Endometrial microvascular endothelial cells (primary cell): ENCODE results near the gene RBM4. TPM values are rescaled to one million over a fixed set of nuclear protein-coding genes. Genes with fewer than 3 reads are reported as not detected.

Source experiments
- in situ Hi-C: cut with HindIII; loops from 2 replicates; pipeline ENCODE4 v1.10.0; 2017; ENCODE audit warnings: low sequenced_read_pairs, low pct_unique_long_range_greater_than_20kb; ENCODE audit errors: inconsistent ontology term
- total RNA-seq: library from RNA; depleted of rRNA; stranded (reverse); fragments of >200 nt; gene quantifications from one replicate; pipeline ENCODE4 v1.2.3, GENCODE V29; 2015; ENCODE audit errors: inconsistent ontology term

Gene RBM4
- total RNA-seq, 1 donor from 2014 or later: 135 TPM

DNA sequence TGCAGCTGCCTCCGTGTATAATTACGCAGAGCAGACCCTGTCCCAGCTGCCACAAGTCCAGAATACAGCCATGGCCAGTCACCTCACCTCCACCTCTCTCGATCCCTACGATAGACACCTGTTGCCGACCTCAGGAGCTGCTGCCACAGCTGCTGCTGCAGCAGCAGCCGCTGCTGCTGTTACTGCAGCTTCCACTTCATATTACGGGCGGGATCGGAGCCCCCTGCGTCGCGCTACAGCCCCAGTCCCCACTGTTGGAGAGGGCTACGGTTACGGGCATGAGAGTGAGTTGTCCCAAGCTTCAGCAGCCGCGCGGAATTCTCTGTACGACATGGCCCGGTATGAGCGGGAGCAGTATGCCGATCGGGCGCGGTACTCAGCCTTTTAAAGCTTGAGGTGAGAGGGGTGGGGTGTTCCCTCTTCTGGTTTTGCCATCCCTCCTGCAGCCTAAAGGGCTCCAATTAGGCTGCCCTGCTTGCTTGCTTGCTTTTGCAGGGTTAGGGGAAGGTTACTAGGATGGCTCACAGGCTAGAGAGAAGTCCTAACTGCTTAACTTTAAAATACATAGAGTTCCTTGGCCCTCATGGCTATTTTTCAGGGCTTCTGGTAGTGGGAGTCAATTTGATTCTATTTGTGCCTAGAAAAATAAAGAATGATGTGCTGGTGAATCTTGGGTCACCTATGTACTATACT is 5.4 kb downstream of the RBM4 start:
- in situ Hi-C loops: no loop called here

DNA sequence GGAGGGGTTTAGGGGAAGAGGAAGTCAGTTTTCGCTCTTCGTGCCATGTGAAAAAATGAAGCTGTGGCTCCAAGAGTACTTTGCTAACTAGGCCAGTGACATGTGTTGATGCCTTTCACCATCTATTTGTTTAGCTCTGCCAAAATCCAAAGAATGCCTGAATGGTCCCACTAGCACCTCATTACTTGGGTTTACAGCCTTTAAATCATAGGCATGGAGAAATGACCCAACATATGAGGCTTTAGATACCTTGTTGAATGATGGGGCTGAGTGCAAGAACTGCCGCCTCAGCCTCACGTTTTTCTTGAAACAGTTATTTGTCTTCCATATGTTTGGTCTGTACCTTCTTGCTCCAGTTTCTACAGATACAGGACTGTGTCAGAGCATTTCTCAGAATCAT is 8.3 kb downstream of the RBM4 start:
- in situ Hi-C loops: no loop called here

DNA sequence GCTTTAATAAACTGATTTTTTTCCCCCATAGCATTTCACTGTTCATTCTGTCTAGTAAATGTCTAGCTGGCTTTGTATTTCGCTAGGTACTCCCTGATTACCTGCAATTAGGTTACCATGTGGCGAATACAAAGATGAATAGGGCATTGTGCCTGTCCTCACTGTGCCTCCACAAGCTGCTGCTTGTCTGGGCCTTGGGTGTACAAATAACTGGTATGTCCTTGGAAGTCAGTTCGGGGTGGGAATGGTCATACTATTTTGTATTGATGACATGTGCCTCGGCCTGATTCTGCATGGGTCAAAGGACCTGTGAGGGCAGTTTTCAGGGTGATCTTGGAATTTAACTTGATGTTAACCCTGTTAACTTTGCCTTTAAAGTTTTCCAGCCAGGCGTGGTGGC is 11.4 kb downstream of the RBM4 start:
- in situ Hi-C loops: no loop called here

DNA sequence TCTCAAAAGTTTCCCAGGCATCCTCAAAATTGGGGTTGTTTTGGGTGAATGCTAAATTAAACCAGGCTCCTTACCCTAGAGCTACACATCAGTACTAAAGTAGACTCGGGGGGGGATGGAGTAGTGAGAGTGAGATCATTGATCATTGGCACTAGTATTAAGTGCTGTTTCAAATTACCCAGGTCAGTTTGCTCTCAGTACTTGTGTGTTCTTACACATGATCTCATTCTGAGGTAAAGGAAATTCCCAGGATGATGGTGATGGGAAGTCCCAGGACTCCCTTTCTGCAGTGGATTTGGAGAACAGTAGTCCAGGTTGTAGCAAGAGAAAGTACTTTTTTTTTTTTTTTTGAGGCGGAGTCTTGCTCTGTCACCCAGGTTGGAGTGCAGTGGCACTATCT is 12.5 kb downstream of the RBM4 start:
- in situ Hi-C loops: no loop called here

DNA sequence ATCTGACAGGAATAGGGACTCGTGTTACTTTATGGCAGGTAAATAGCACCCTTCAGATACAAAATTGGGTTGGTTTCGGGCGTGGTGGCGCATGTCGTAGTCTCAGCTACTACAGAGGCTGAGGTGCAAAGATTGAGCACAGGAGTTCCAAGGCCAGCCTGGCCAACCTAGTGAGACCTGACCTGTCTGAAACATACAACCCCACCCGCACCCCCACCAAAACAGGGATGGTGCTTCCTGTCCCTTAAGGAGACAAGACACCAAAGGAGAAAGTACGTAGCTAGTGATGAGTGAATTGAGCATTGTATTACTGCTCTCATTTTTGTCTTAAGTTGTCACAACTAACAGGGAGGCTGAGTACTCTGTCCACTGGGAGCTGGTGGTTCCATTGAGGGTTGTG is 14.1 kb downstream of the RBM4 start:
- in situ Hi-C loops: no loop called here

DNA sequence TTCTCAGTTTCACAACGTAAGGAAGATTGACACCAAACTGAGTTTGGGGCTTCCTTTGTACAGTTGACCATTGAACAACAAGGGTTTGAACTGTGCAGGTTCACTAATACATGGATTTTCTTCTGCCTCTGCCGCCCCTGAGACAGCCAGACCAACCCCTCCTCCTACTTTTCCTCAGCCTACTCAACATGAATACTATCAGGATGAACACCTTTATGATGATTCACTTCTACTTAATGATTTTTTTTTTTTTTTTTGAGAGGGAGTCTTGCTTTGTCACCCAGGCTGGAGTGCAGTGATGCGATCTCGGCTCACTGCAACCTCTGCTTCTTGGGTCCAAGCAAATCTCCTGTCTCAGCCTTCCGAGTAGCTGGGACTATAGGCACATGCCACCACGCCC is 14.6 kb downstream of the RBM4 start:
- in situ Hi-C loops: no loop called here

DNA sequence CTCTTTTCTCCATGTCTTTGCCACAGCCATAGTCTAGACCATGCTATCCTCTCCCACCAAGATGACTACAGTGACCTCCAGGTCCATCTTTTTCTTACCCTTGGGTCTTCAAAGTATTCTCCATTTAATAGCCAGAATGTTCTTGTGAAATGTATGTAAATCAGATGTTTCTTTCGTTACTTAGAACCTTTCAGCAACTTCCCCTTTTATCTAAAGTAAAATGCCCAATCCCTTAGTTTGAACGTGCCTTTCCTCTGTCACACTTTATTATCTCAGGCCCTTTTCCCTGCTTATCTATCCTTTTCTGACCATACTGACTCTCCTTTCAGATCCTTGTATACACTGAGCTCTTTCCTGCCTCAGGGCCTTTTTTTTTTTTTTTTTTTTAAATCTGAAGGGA is 21.3 kb downstream of the RBM4 start:
- in situ Hi-C loops: no loop called here

DNA sequence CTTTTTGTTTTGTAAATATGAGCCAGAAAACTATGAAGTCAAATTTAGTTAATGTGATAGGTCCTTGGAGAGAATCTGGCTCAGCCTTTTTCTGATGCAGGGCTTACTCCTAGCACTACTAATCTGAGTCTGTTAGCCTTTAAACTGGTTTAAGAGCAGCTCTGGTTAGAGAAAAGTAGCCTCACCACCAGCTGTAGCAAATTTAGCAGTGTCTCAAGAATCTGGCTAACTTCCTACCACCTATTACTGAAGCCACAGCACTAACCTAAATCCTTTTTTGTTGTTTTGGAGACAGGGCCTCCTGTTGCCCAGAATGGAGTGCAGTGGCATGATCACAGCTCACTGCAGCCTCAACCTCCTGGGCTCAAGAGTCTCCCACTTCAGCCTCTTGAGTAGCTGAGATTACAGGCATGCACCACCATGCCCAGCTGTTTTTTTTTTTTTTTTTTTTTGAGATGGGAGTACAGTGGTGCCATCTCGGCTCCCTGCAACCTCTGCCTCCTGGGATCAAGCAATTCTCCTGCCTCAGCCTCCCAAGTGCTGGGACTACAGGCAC is 25.3 kb downstream of the RBM4 start:
- in situ Hi-C loops: no loop called here

DNA sequence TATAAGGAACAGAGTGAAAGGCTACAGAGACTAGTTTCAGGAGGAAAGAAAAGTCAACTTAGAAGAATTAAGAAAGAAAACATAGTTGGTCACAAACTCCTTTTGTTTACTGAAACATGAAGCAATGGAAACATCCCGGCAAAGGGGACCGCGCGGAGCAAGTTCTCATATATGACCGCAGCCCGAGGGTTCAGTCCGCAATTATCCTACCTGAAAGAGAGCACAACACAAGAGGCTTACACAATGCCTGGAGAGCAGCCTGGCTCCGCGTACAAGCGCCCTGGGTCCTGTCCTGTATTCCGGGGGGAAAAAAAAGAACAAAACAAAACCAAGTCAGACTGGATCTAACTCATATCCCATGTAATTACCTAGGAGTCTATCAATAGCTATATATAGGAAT is 26.9 kb downstream of the RBM4 start:
- in situ Hi-C loops: no loop called here

DNA sequence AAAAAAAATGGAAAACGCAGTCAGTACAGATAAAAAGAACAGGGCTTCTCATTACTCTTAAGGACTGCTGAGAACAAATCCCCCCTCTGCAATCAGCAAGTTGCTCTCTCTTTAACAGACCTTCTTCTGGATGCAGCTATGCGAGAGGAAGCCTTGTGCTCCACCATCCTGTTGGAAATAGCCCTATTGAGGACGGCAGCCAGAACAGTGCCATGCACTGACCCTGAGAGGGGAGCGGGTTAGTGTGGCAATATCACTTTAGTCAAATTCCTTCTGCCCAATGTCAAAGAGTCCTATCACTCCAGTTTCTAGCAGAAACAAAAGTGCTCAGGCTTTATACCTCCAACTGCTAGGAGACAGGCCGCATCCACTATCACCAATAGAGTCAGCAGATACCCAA is 32.3 kb downstream of the RBM4 start:
- in situ Hi-C loops: loop anchor here (10.0 kb wide), 1 partner anchor 46 kb away; no protein-coding TSS in a partner anchor

DNA sequence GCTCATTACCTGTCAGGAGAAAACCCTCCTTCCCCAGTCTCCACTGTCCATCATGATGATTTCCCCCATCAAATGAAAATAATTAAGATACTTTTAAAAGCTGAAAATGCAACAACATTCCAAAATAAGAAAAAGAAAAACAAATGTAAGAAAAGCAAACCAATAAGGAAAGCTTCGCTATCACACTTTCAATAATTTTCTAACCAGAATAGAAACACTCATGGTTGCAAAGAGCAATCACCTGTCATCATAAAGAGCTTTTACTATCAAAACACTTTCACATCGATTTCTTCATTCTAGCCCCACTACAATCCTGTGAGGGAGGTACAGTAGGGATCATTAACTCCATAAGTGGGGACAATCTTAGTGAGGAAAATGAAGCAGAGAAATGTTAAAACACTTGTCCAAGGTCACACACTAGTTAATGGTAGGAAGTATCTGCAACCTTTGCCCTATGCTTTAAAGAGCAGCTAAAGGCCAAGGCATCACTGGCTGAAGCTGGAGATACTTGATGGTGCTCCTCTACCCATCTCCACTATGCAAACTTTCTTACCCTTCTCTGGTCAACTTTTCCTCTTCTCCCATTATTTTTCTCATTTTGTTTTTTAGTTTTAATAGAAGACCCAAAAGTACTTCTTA is 36.6 kb downstream of the RBM4 start:
- in situ Hi-C loops: loop anchor here (10.0 to 25.0 kb wide), 2 partner anchors 50 to 263 kb away; partner anchors contain the start of gene NPAS4

DNA sequence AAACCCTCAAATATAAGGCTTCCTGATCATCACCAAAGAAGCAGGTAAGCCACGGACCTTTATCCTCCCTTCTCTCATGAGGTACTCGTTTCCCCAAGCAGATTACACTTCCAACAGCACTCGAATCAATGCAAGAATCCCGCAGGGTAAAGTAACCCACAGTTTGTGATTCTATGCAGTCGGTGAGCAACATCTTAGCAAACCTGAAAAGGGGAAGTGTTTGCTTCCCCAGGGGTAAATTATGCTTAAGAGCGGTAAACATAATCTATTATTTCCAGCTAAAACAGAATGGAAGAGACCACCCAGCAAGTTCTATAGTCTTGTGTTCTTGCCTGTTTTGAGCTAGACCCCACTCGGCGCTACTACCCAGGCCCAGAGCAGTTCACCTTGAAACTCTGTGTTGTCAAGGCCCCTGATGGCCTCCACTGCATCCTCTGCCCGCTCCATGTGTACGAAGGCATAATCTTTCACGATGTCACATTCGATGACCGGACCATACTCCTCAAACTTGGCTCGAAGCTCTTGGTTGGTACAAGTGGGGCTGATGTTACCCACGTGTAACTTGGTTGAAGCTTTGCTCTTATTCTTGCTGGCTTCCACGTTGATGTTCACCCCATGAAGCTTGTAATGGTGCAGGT is 37.9 kb downstream of the RBM4 start:
- in situ Hi-C loops: loop anchor here (10.0 to 25.0 kb wide), 2 partner anchors 52 to 264 kb away; partner anchors contain the start of gene NPAS4

DNA sequence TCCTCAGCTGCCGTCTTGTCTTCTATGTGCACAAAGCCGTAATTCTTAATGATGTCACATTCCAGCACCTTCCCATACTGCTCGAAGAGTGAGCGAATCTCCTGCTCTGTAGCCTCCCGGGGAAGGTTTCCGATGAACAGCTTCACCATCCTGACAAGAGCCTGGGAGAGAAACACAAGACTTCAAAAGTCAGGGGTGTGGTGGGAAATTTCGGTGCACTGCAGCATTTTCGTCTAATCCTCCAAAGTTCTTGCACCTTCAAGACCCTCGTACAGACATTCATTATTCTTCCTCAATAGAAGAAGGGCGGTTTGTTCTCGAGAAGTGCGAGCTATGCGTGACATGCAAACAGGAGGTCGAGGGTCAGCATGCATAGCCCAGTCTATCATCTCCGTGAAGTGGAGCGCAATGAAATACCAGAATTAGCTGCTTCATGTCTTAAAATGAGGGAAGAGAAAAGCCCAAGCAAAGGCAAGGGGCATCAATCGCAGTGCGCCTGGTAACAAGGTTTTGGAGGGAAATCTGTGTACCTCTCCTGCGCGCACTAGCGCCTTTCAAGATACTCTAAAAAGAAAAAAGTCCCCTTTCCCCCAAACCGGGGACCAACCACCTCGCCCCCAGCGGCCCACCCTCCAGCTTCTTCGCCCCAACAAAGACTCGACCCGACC is 38.6 kb downstream of the RBM4 start:
- in situ Hi-C loops: loop anchor here (10.0 to 25.0 kb wide), 2 partner anchors 52 to 265 kb away; partner anchors contain the start of gene NPAS4

DNA sequence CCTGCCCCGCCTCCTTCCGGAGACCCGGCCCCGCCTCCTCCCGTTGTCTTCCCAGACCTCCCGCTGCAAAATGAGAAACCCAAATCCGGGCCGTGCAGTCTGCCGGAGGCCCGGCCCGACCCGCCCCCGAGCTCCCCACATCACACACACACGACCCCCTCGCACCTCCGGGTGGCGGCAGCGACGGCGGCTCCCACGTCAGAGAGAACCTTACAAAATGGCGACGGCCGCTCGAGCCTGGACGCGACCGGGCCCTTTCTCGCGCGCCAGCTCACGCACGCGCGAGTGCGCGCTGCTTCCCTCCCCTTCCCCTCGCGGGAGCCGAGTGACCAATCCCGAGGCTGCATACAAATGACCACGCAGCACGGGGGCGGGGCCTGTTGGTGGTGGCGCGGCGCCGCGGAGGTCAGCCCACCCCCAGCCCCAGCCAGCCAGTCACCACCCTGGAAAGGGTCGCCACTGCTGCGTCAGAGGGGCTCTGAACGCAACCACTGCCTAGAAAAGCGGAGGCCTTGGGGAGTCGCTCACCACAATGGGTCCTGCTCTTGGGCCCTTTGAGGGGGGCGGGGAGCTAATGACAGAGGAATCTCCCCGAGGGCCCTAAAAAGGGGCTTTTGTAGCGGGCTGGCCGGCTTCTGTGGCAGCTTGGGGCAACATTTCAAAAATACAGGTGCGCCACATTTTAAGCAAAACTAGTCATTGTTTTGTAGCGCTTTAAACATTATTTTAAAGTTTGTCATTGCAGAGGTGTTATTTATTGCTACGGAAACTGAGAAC is 39.3 kb downstream of the RBM4 start, which contains the start of gene RBM4B:
TSS of gene RBM4B (minus strand) at position 289 of the 777 bp plus-strand sequence. CDS start 808 bp downstream, outside the sequence.
- in situ Hi-C loops: loop anchor here (10.0 to 25.0 kb wide), 2 partner anchors 53 to 265 kb away; partner anchors contain the start of gene NPAS4

DNA sequence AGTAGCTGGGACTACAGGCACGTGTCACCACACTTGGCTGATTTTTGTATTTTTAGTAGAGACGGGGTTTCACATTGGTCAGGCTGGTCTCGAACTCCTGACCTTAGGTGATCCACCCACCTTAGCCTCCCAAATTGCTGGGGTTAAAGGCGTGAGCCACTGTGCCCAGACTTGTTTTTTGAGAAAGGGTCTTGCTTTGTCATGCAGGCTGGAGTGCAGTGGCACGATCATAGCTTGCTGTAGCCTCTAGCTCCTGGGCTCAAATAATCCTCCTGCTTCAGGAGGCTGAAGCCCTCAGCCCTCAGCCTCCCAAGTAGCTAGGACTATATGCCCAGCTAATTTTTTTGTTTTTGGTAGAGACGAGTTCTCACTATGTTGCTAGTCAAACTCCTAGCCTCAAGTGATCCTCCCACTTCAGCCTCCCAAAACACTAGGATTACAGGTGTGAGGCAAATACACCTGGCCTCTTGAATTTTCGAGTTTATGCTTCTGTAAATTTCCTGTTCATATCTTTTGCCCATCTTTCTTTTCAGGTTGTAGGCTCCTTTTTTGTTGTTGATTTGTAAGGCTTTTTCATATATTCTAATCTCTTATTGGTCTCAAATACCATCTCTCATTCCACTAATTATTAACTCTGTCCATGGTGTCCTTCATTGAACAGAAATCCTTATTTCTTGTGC is 42.6 kb downstream of the RBM4 start:
- in situ Hi-C loops: loop anchor here (25.0 kb wide), 1 partner anchor 269 kb away; the partner anchor contains the start of gene NPAS4

DNA sequence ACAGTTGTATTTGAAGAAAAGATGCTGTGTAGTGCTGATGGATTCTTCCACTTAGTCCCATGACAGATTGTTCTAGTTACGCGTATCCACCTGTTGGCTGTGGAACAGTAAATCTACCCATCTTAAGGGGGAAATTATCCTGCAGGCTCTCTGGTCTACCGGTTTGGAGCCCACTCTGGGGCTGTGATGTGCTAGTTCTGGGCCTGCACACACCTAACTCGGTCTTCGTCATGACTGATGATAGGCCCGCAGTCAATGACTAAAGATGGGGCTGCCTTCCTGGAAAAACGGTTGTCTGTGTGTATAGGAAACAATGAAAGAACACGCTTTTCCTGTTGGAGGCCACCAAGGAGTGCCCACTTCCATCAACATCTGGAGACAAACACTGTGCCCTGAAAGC is 45.4 kb downstream of the RBM4 start:
- in situ Hi-C loops: loop anchor here (25.0 kb wide), 1 partner anchor 272 kb away; the partner anchor contains the start of gene NPAS4

DNA sequence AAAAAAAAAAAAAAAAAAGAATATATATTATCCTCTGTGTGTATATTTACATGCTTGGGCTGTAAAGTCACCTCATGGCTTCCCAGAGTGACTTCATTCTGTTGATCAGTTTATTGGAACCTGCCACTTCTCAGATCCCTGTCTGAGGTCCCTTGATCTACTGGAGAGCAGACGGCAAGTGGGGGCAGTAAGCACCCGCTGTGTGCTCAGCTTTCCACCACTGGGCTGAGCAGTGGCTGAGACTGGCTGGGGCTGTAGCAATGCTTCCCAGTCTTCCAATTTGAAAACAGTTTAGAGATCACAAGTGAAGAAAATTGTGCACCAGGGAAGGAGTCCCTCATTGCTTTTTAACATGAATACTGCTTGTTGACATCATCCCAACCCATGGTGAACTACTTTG is 46.1 kb downstream of the RBM4 start:
- in situ Hi-C loops: loop anchor here (25.0 kb wide), 1 partner anchor 272 kb away; the partner anchor contains the start of gene NPAS4
